IPS-20b (cell line): ENCODE data around the gene SDK1.

Experiments used
- H3K27ac ChIP-seq: one replicate; pipeline ENCODE4 v1.5.1; 2013; ENCODE audit warnings: low read length
- H3K27me3 ChIP-seq: 2 replicates; pipeline ENCODE4 v1.6.1; 2013; ENCODE audit warnings: mild to moderate bottlenecking, low read length, inconsistent platforms; ENCODE audit not compliant: insufficient read depth
- H3K36me3 ChIP-seq: 2 replicates; pipeline ENCODE4 v1.6.1; 2013; ENCODE audit warnings: low read depth, mild to moderate bottlenecking, inconsistent platforms, low read length, moderate library complexity; ENCODE audit not compliant: insufficient read depth
- H3K4me1 ChIP-seq: 2 replicates; pipeline ENCODE4 v1.6.1; 2013; ENCODE audit warnings: mild to moderate bottlenecking, control low read depth, inconsistent platforms, low read length, moderate library complexity; ENCODE audit not compliant: insufficient read depth
- H3K4me3 ChIP-seq: 2 replicates; pipeline ENCODE4 v1.5.1; 2013; ENCODE audit warnings: mild to moderate bottlenecking, low read length, inconsistent platforms
- H3K9ac ChIP-seq: 2 replicates; pipeline ENCODE4 v1.6.1; 2013; ENCODE audit warnings: low read depth, mild to moderate bottlenecking, inconsistent platforms, low read length, moderate library complexity
- H3K9me3 ChIP-seq: 2 replicates; pipeline ENCODE4 v1.6.1; 2013; ENCODE audit warnings: mild to moderate bottlenecking, low read depth, low read length, inconsistent platforms; ENCODE audit not compliant: insufficient read depth

Gene SDK1

DNA sequence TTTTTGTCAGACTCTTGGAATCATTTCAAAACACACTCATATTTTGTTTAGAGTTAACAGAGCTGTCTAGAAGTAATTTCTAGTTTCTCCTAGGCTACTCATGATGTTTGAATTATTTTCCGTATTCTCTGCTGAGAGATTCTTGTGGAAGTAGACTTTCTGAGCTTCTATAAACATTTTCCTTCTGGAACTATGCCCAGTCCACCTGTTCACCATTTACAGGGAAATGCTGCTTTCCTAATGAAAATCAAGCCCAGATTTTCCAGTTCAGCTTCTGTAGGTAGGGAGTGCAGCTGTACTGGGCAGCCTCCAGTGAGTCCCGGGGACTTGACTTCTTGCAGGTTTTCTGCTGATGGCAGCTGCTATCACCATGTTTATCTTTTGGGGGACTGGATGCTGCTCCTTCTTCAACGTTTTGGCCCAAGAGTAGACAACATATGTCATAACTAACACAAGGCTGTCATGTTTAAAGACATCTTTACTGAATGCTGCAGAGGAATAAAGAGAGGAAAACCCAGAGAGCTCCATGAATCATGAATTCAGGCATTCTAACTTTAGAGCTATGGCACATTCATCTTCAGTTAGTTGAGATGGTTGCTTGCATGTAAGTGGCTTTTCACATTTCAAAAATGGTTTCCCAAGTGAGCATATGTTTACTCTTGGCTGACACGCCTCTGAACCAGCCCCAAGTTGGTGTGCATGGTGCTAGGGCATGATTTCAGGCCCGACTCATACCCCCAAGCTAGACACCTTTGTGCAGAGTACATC, 85.6 kb downstream of the SDK1 start:
- no peak overlapping the region for H3K27ac ChIP-seq
- no peaks in the 10 kb centered on the region for H3K36me3 ChIP-seq
- H3K27me3 ChIP-seq: no peaks in the 10 kb centered on the region
- no peaks in the 10 kb centered on the region; the same call in 1 of the 2 replicates for H3K4me1 ChIP-seq
- H3K9ac ChIP-seq: no peak overlapping the region
- H3K4me3 ChIP-seq: no peak overlapping the region
- no peaks in the 10 kb centered on the region for H3K9me3 ChIP-seq

GRCh38 chr7:3393862-3394261, 92.8 kb downstream of the SDK1 start:
- Histone ChIP-seq H3K27me3 (no peaks in the 10 kb centered on the region), H3K4me3 (no peak overlapping the region), H3K9ac (no peak overlapping the region), H3K4me1 (no peaks in the 10 kb centered on the region), H3K36me3 (peaks cover 4% of the 10 kb centered on the region), H3K27ac (no peak overlapping the region), H3K9me3 (peaks cover 11% of the 10 kb centered on the region)

GRCh38 chr7:3397324-3397723, 96.3 kb downstream of the SDK1 start:
- no peaks in the 10 kb centered on the region for H3K27me3 ChIP-seq
- no peak overlapping the region for H3K27ac ChIP-seq
- H3K36me3 ChIP-seq: peaks cover 4% of the 10 kb centered on the region
- no peak overlapping the region for H3K4me3 ChIP-seq
- peaks cover 6% of the 10 kb centered on the region for H3K4me1 ChIP-seq
- H3K9ac ChIP-seq: no peak overlapping the region
- H3K9me3 ChIP-seq: peaks cover 11% of the 10 kb centered on the region

GRCh38 chr7:3399858-3400257, 98.8 kb downstream of the SDK1 start:
- H3K4me3 ChIP-seq: 0 out of 2 replicates have a peak overlapping the region, but pooled peaks have one; percentile 34
- no peak overlapping the region for H3K27ac ChIP-seq
- peaks cover 4% of the 10 kb centered on the region for H3K36me3 ChIP-seq
- no peaks in the 10 kb centered on the region for H3K27me3 ChIP-seq
- H3K9ac ChIP-seq: no peak overlapping the region
- peaks cover 6% of the 10 kb centered on the region for H3K4me1 ChIP-seq
- H3K9me3 ChIP-seq: peaks cover 11% of the 10 kb centered on the region

DNA sequence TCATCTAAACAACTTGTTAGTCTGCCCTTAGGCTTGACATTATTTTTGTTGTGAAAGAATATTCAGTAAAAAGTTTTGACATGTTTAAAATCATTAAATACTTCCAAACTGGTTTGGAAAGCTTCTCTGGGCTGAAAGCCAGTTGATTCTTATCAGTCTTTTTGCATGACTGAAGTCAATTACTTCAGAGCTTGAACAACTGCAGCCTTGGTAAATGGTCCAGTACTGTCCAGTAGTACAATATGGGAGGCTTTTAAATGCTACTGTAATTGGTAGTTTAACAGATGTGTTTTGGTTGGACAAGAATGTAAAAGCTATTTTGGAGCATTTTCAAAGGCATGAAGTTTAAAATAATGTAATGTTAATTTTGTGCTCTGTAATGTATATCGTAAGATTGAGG, 103.4 kb downstream of the SDK1 start:
- H3K9me3 ChIP-seq: no peaks in the 10 kb centered on the region
- no peaks in the 10 kb centered on the region for H3K36me3 ChIP-seq
- no peak overlapping the region for H3K4me3 ChIP-seq
- peaks cover 6% of the 10 kb centered on the region for H3K4me1 ChIP-seq
- no peak overlapping the region for H3K9ac ChIP-seq
- H3K27me3 ChIP-seq: no peaks in the 10 kb centered on the region
- no peak overlapping the region for H3K27ac ChIP-seq

- Histone ChIP-seq H3K27ac (no peak overlapping the region), H3K4me3 (no peak overlapping the region), H3K36me3 (no peaks in the 10 kb centered on the region), H3K27me3 (no peaks in the 10 kb centered on the region), H3K9ac (no peak overlapping the region), H3K4me1 (0 out of 2 replicates have a peak, but pooled peaks cover 4% of the 10 kb centered on the region), H3K9me3 (no peaks in the 10 kb centered on the region)
Measured at GRCh38 chr7:3408814-3409595, 108.0 kb downstream of the SDK1 start.

DNA sequence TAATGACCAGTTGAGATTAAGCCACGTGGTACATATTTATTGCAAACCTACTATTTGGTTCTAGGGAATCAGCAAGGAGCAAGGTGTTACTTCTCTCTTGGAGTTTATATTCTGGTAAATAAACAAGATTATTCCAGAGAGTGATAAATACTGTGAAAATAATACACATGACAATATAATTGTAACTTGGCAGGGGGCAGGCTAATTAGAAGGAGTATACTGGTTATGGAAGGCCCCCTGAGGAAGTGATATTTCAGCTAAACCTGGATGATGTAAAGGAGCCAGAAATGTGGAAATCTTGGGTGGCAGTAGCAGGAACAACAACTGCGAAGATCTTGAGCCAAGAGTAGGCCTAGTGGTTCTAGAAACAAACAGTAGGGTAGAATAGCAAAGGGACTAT, 111.8 kb downstream of the SDK1 start:
- Histone ChIP-seq H3K4me1 (peaks cover 5% of the 10 kb centered on the region; the same call in 1 of the 2 replicates), H3K4me3 (no peak overlapping the region), H3K9ac (no peak overlapping the region), H3K36me3 (no peaks in the 10 kb centered on the region), H3K27me3 (no peaks in the 10 kb centered on the region), H3K27ac (no peak overlapping the region), H3K9me3 (no peaks in the 10 kb centered on the region)

DNA sequence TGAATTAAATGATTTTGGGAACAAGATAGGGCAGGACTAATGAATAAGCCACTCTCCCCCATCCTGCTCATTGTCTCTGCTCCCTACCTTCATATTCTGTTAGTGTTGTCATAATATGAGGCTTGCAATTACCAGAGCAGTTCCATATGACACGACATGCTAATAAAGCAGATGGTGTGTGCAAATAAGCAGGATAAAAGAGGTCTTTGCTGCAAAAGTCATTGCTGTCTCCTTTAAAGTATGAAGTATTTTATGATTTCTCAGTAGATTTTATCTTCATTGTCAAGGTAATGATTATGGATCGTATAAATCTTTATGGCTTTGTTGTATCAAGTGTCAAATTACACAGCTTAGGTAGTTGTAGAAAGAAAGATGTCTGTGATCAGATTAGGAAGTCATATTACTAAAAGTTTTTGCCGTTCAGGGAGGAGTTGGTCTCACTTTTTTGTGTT, 114.8 kb downstream of the SDK1 start:
- no peaks in the 10 kb centered on the region for H3K36me3 ChIP-seq
- H3K4me1 ChIP-seq: peaks cover 7% of the 10 kb centered on the region; the same call in 1 of the 2 replicates
- H3K9me3 ChIP-seq: no peaks in the 10 kb centered on the region
- no peak overlapping the region for H3K4me3 ChIP-seq
- H3K27ac ChIP-seq: no peak overlapping the region
- no peak overlapping the region for H3K9ac ChIP-seq
- H3K27me3 ChIP-seq: no peaks in the 10 kb centered on the region

GRCh38 chr7:3416453-3416852, 115.4 kb downstream of the SDK1 start:
- Histone ChIP-seq H3K4me1 (peaks cover 7% of the 10 kb centered on the region; the same call in 1 of the 2 replicates), H3K4me3 (no peak overlapping the region), H3K36me3 (no peaks in the 10 kb centered on the region), H3K27me3 (no peaks in the 10 kb centered on the region), H3K9ac (no peak overlapping the region), H3K9me3 (no peaks in the 10 kb centered on the region), H3K27ac (no peak overlapping the region)

DNA sequence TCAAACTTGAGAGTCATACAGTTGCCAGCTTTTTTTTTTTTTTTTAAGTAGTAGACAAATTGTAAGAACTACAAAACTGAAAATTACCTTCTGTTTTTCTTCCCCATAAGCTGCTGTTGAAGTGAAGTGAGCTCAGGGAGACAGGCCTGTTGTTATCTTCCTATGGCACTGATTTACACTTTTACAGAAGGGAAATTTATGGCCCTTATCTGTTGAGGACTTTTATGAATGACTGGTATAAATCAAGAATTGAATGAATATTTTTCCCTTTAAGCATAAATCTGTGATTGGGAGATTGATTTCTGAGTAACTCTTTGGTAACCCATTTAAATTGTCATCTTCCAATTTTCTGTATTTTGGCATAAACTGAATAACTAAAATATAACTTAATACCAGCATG, 124.0 kb downstream of the SDK1 start:
- Histone ChIP-seq H3K9me3 (peaks cover 6% of the 10 kb centered on the region), H3K27ac (no peak overlapping the region), H3K36me3 (no peaks in the 10 kb centered on the region), H3K4me1 (no peaks in the 10 kb centered on the region), H3K4me3 (no peak overlapping the region), H3K27me3 (no peaks in the 10 kb centered on the region), H3K9ac (no peak overlapping the region)

GRCh38 chr7:3426064-3426463, 125.0 kb downstream of the SDK1 start:
- Histone ChIP-seq H3K4me3 (no peak overlapping the region), H3K9ac (no peak overlapping the region)

GRCh38 chr7:3427957-3428356, 126.9 kb downstream of the SDK1 start:
- H3K9me3 ChIP-seq: no peaks in the 10 kb centered on the region
- no peak overlapping the region for H3K27ac ChIP-seq
- H3K36me3 ChIP-seq: no peaks in the 10 kb centered on the region
- no peak overlapping the region for H3K4me3 ChIP-seq
- H3K9ac ChIP-seq: no peak overlapping the region
- H3K4me1 ChIP-seq: 0 out of 2 replicates have a peak, but pooled peaks cover 6% of the 10 kb centered on the region
- H3K27me3 ChIP-seq: no peaks in the 10 kb centered on the region

More at GRCh38 chr7:3426064-3426463, 125.0 kb downstream of the SDK1 start:
- Histone ChIP-seq H3K27me3 (no peaks in the 10 kb centered on the region), H3K9me3 (peaks cover 6% of the 10 kb centered on the region), H3K4me1 (0 out of 2 replicates have a peak, but pooled peaks cover 3% of the 10 kb centered on the region), H3K27ac (no peak overlapping the region), H3K36me3 (no peaks in the 10 kb centered on the region)
